Transverse colon (tissue), 4 donors: Measurements from ENCODE around the gene NAGLU. TPM values are rescaled to one million over a fixed set of nuclear protein-coding genes. Genes with fewer than 3 reads are reported as not detected.

ENCODE experiments used
- small RNA-seq, 4 donors: library from RNA; depleted of rRNA; stranded (forward); fragments of <200 nt; gene quantifications; one replicate each; pipeline ENCODE3, GENCODE V24; 2016
- total RNA-seq, 4 donors: library from RNA; depleted of rRNA; stranded (reverse); fragments of >200 nt; gene quantifications; one replicate each; pipeline ENCODE4 v1.1.0, GENCODE V29; 2016

The NAGLU gene
- total RNA-seq, 4 donors from 2014 or later, result 35.4 to 95.7 (median 66.2) TPM

Small RNA genes lying within 50 kb of the gene (small RNA-seq; reads per million reads assigned to genes)
- 0 to 0.42 (median 0.20) reads per million in 4 donors for gene MIR548AT

Other genes starting within 250 kb of the NAGLU start
- 10 to 100 TPM; 36.2 to 93.7 (median 50.3) TPM for gene STAT5A, start 247.7 kb upstream of the NAGLU start, total RNA-seq
- gene STAT3, start 147.8 kb upstream of the NAGLU start, total RNA-seq, result 100 to 1,000 TPM; 110 to 156 (median 130) TPM
- gene CAVIN1, start 113.0 kb upstream of the NAGLU start, total RNA-seq, result 100 to 1,000 TPM in 1 of 4 donors, 10 to 100 TPM in 3; 53.7 to 135 (median 69.2) TPM
- gene ATP6V0A1, start 77.4 kb upstream of the NAGLU start, total RNA-seq, result 100 to 1,000 TPM in 2 of 4 donors, 10 to 100 TPM in 2; 91.8 to 313 (median 115) TPM
- 1 to 10 TPM in 1 of 4 donors, under 1 TPM in 2, not detected in 1; 0.41 to 2.2 (median 0.95) TPM for gene HSD17B1, start 16.7 kb downstream of the NAGLU start, total RNA-seq
- 10 to 100 TPM; 46.4 to 91.7 (median 57.6) TPM for gene COASY, start 25.9 kb downstream of the NAGLU start, total RNA-seq
- gene MLX, start 30.9 kb downstream of the NAGLU start, total RNA-seq, result 100 to 1,000 TPM in 3 of 4 donors, 10 to 100 TPM in 1; 81.3 to 191 (median 143) TPM
- gene PSMC3IP, start 41.5 kb downstream of the NAGLU start, total RNA-seq, result 1 to 10 TPM in 2 of 4 donors, under 1 TPM in 1, not detected in 1; 0.96 to 2.6 (median 1.3) TPM
- 10 to 100 TPM; 47.2 to 71.8 (median 59.0) TPM for gene RETREG3, start 73.1 kb downstream of the NAGLU start, total RNA-seq
- gene TUBG1, start 73.4 kb downstream of the NAGLU start, total RNA-seq, result 10 to 100 TPM in 2 of 4 donors, 1 to 10 TPM in 2; 6.0 to 27.7 (median 14.3) TPM
- 10 to 100 TPM in 3 of 4 donors, 1 to 10 TPM in 1; 9.6 to 53.1 (median 26.7) TPM for gene TUBG2, start 123.0 kb downstream of the NAGLU start, total RNA-seq
- 10 to 100 TPM in 2 of 4 donors, 1 to 10 TPM in 2; 5.8 to 29.9 (median 9.9) TPM for gene PLEKHH3, start 140.8 kb downstream of the NAGLU start, total RNA-seq
- 1 to 10 TPM in 1 of 4 donors, under 1 TPM in 1, not detected in 2; 0.82 to 3.5 TPM for gene CCR10, start 145.6 kb downstream of the NAGLU start, total RNA-seq
- gene CNTNAP1, start 146.3 kb downstream of the NAGLU start, total RNA-seq, result 10 to 100 TPM in 2 of 4 donors, 1 to 10 TPM in 2; 3.7 to 43.8 (median 10.1) TPM
- gene EZH1, start 208.8 kb downstream of the NAGLU start, total RNA-seq, result 100 to 1,000 TPM in 1 of 4 donors, 10 to 100 TPM in 3; 30.4 to 159 (median 43.4) TPM
- gene RAMP2, start 225.0 kb downstream of the NAGLU start, total RNA-seq, result 10 to 100 TPM in 2 of 4 donors, 1 to 10 TPM in 2; 6.1 to 88.0 (median 23.4) TPM
- gene VPS25, start 237.2 kb downstream of the NAGLU start, total RNA-seq, result 100 to 1,000 TPM in 1 of 4 donors, 10 to 100 TPM in 3; 58.3 to 111 (median 79.7) TPM
- 10 to 100 TPM; 17.9 to 87.6 (median 40.9) TPM for gene WNK4, start 244.4 kb downstream of the NAGLU start, total RNA-seq